IPS-20b (cell line): ENCODE measurements around the gene ARHGDIG.
"Not testable (repeated sequence)": the region's sequence is repeated elsewhere in the genome, so short reads cannot be mapped to it uniquely, and the experiment has no call there.

Source experiments
- H3K27ac ChIP-seq: one replicate; pipeline ENCODE4 v1.5.1; 2013; ENCODE audit warnings: low read length
- H3K27me3 ChIP-seq: 2 replicates; pipeline ENCODE4 v1.6.1; 2013; ENCODE audit warnings: mild to moderate bottlenecking, low read length, inconsistent platforms; ENCODE audit not compliant: insufficient read depth
- H3K36me3 ChIP-seq: 2 replicates; pipeline ENCODE4 v1.6.1; 2013; ENCODE audit warnings: low read depth, mild to moderate bottlenecking, inconsistent platforms, low read length, moderate library complexity; ENCODE audit not compliant: insufficient read depth
- H3K4me1 ChIP-seq: 2 replicates; pipeline ENCODE4 v1.6.1; 2013; ENCODE audit warnings: mild to moderate bottlenecking, control low read depth, inconsistent platforms, low read length, moderate library complexity; ENCODE audit not compliant: insufficient read depth
- H3K4me3 ChIP-seq: 2 replicates; pipeline ENCODE4 v1.5.1; 2013; ENCODE audit warnings: mild to moderate bottlenecking, low read length, inconsistent platforms
- H3K9ac ChIP-seq: 2 replicates; pipeline ENCODE4 v1.6.1; 2013; ENCODE audit warnings: low read depth, mild to moderate bottlenecking, inconsistent platforms, low read length, moderate library complexity
- H3K9me3 ChIP-seq: 2 replicates; pipeline ENCODE4 v1.6.1; 2013; ENCODE audit warnings: mild to moderate bottlenecking, low read depth, low read length, inconsistent platforms; ENCODE audit not compliant: insufficient read depth

ARHGDIG gene

GRCh38 chr16:325375-326145 is 45.2 kb downstream of the ARHGDIG start:
- no peaks in the 10 kb centered on the region for H3K9me3 ChIP-seq
- H3K27ac ChIP-seq: no peak overlapping the region
- no peak overlapping the region for H3K9ac ChIP-seq
- no peaks in the 10 kb centered on the region for H3K4me1 ChIP-seq
- H3K27me3 ChIP-seq: no peaks in the 10 kb centered on the region
- no peak overlapping the region for H3K4me3 ChIP-seq
- no peaks in the 10 kb centered on the region for H3K36me3 ChIP-seq

DNA sequence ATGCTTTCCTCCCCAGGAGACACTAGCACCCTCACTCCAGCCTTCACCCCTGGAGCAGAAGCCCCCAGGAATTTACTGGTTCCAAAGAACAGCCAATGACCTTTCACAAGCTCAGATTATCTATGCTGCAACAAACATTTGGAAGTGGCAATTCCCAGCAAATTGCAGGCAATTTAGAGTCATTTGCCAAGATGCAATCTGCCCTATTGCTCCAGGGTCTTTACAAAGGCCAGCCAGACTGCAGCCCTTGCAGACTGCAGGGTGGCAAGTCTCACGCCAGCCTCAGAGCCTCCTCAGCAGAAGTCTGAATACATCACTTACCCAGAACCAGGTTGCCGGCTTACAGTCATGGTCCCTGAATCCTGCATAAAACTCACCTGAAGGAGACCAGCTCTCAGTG is 50.4 kb downstream of the ARHGDIG start:
- Histone ChIP-seq H3K9ac (no peak overlapping the region), H3K4me3 (no peak overlapping the region), H3K27me3 (no peaks in the 10 kb centered on the region), H3K9me3 (no peaks in the 10 kb centered on the region), H3K4me1 (no peaks in the 10 kb centered on the region), H3K27ac (no peak overlapping the region), H3K36me3 (no peaks in the 10 kb centered on the region)

GRCh38 chr16:331181-331814 is 50.9 kb downstream of the ARHGDIG start:
- H3K27ac ChIP-seq: not testable (repeated sequence)

More at GRCh38 chr16:331181-331814, 50.9 kb downstream of the ARHGDIG start:
- not testable (repeated sequence) for H3K27me3 ChIP-seq, H3K9me3 ChIP-seq, H3K4me1 ChIP-seq, H3K4me3 ChIP-seq, H3K9ac ChIP-seq, H3K36me3 ChIP-seq
